Fibroblast of skin of right quadriceps (primary cell): Measurements from ENCODE around the gene GRIP2.

Experiments
- DNase-seq: peaks from one replicate; pipeline ENCODE4 v3.0.0-alpha.2; 2013

The GRIP2 gene

GRCh38 chr3:14450506-14450905, 89.6 kb downstream of the GRIP2 start:
- no peak for DNase-seq

- no peak for DNase-seq
These were observed 91.1 kb downstream of the GRIP2 start for GRCh38 chr3:14448756-14449727.

GRCh38 chr3:14448063-14448462, 92.1 kb downstream of the GRIP2 start:
- no peak for DNase-seq

- no peak for DNase-seq
These were observed 93.1 kb downstream of the GRIP2 start for GRCh38 chr3:14446988-14447570.

GRCh38 chr3:14445773-14446172, 94.4 kb downstream of the GRIP2 start:
- no peak for DNase-seq

- no peak for DNase-seq
These were observed 95.8 kb downstream of the GRIP2 start for GRCh38 chr3:14444380-14444779.

- DNase-seq, result no peak
These were observed 98.2 kb downstream of the GRIP2 start for GRCh38 chr3:14441920-14442300.

- DNase-seq, result no peak
These were observed 98.8 kb downstream of the GRIP2 start for GRCh38 chr3:14441240-14441919.

GRCh38 chr3:14440531-14441239, 99.5 kb downstream of the GRIP2 start:
- DNase-seq, result peak; percentile 57

- no peak for DNase-seq
These were observed 100.0 kb downstream of the GRIP2 start for GRCh38 chr3:14440168-14440518.

GRCh38 chr3:14439501-14440167, 100.5 kb downstream of the GRIP2 start:
- DNase-seq, result peak; percentile 51
